Measurements from ENCODE around the gene LYSMD1.

- TF ChIP-seq TOX (CRISPR knock-in tag; IDR thresholded peaks at IDR 0.05; ENCODE audit: borderline replicate concordance) (no peak), TSHZ2 (CRISPR knock-in tag; IDR thresholded peaks at IDR 0.05) (no peak), CSRNP3 (CRISPR knock-in tag; IDR thresholded peaks at IDR 0.05) (no peak)
Observed at GRCh38 chr1:151134991-151135390, 30.7 kb downstream of the LYSMD1 start.

Data from SK-N-SH treated with all-trans-retinoic acid at 6 μM for 48 hours (cell line).